Neural progenitor cell (in vitro differentiated cells): ENCODE measurements around the gene CAMK1G. TPM values are rescaled to one million over a fixed set of nuclear protein-coding genes. Genes with fewer than 3 reads are reported as not detected.

Experiments used
- DNase-seq: peaks from one replicate; pipeline ENCODE4 v3.0.0-alpha.2; 2016; ENCODE audit warnings: low spot score
- H2AFZ ChIP-seq: fragments of 200-600 bp; sonication (generic); replicated peaks from 2 replicates; pipeline ENCODE4 v1.6.1; 2016; ENCODE audit warnings: antibody characterized with exemption
- H3F3A ChIP-seq: fragments of 200-600 bp; sonication (generic); 2 replicates; pipeline ENCODE4 v1.6.1; 2016; ENCODE audit warnings: antibody characterized with exemption, low read depth
- H3K27ac ChIP-seq: fragments of 200-600 bp; sonication (generic); 2 replicates; pipeline ENCODE4 v1.5.1; 2016; ENCODE audit warnings: mild to moderate bottlenecking
- H3K27me3 ChIP-seq: fragments of 200-600 bp; sonication (generic); 2 replicates; pipeline ENCODE4 v1.6.1; 2016; ENCODE audit warnings: mild to moderate bottlenecking, moderate library complexity
- H3K36me3 ChIP-seq: fragments of 200-600 bp; sonication (generic); 2 replicates; pipeline ENCODE4 v1.5.1; 2016
- H3K4me1 ChIP-seq: fragments of 200-600 bp; sonication (generic); 2 replicates; pipeline ENCODE4 v1.6.1; 2016; ENCODE audit warnings: mixed run types
- H3K4me2 ChIP-seq: fragments of 200-600 bp; sonication (generic); 2 replicates; pipeline ENCODE4 v1.6.1; 2016
- H3K4me3 ChIP-seq: fragments of 200-600 bp; sonication (generic); 2 replicates; pipeline ENCODE4 v1.5.1; 2016
- H3K79me2 ChIP-seq: fragments of 200-600 bp; sonication (generic); 2 replicates; pipeline ENCODE4 v1.6.1; 2016; ENCODE audit warnings: low read depth
- H3K9ac ChIP-seq: fragments of 200-600 bp; sonication (generic); 2 replicates; pipeline ENCODE4 v1.6.1; 2016
- H3K9me3 ChIP-seq: fragments of 200-600 bp; sonication (generic); 2 replicates; pipeline ENCODE4 v1.5.1; 2016; ENCODE audit warnings: low read depth
- H4K20me1 ChIP-seq: fragments of 200-600 bp; sonication (generic); 2 replicates; pipeline ENCODE4 v1.6.1; 2016; ENCODE audit warnings: low read depth
- H3K27ac Mint-ChIP-seq: 3 replicates; pipeline ENCODE4 v1.8.0; 2021; ENCODE audit warnings: mixed read lengths
- H3K27me3 Mint-ChIP-seq: 2 replicates; pipeline ENCODE4 v1.8.0; 2022; ENCODE audit warnings: low read depth, mild to moderate bottlenecking, inconsistent platforms, moderate library complexity, mixed read lengths; ENCODE audit not compliant: insufficient read depth
- H3K36me3 Mint-ChIP-seq: 3 replicates; pipeline ENCODE4 v1.8.0; 2021; ENCODE audit warnings: mixed read lengths
- H3K4me1 Mint-ChIP-seq: 3 replicates; pipeline ENCODE4 v1.8.0; 2021; ENCODE audit warnings: mixed read lengths
- H3K4me3 Mint-ChIP-seq: 3 replicates; pipeline ENCODE4 v1.8.0; 2021; ENCODE audit warnings: mild to moderate bottlenecking, moderate library complexity, mixed read lengths
- H3K9me3 Mint-ChIP-seq: 3 replicates; pipeline ENCODE4 v1.8.0; 2020; ENCODE audit warnings: mixed read lengths
- CTCF ChIP-seq: fragments of 200-600 bp; sonication (generic); IDR thresholded peaks from 2 replicates; pipeline ENCODE4 v1.5.1; 2017; ENCODE audit warnings: antibody characterized with exemption, mild to moderate bottlenecking
- EZH2 ChIP-seq: fragments of 200-600 bp; sonication (generic); IDR thresholded peaks from 2 replicates; pipeline ENCODE4 v1.6.1; 2017; ENCODE audit warnings: antibody characterized with exemption, mild to moderate bottlenecking, moderate library complexity
- EZH2phosphoT487 ChIP-seq: fragments of 200-600 bp; sonication (generic); IDR thresholded peaks from 2 replicates; pipeline ENCODE4 v1.6.1; 2017; ENCODE audit warnings: antibody characterized with exemption
- total RNA-seq: library from RNA; depleted of rRNA; stranded (reverse); fragments of >200 nt; gene quantifications from 2 replicates; pipeline ENCODE4 v1.2.3, GENCODE V29; 2015; ENCODE audit warnings: low replicate concordance

Gene CAMK1G
- total RNA-seq, 1 donor from 2014 or later: 3.6 TPM

- H4K20me1 ChIP-seq: no peaks in the 10 kb centered on the region
- no peak overlapping the region for H3K9ac ChIP-seq
- H3K27ac Mint-ChIP-seq: peak overlapping the region; percentile 35
- H3K36me3 Mint-ChIP-seq: no peaks in the 10 kb centered on the region
- peaks cover 3% of the 10 kb centered on the region for H3F3A ChIP-seq
- H3K4me2 ChIP-seq: no peak overlapping the region
- no peaks in the 10 kb centered on the region for H3K9me3 Mint-ChIP-seq
- H3K4me3 ChIP-seq: no peak overlapping the region
- H3K36me3 ChIP-seq: no peaks in the 10 kb centered on the region
- H3K27ac ChIP-seq: no peak overlapping the region
- H3K9me3 ChIP-seq: no peaks in the 10 kb centered on the region
- no peaks in the 10 kb centered on the region for H3K27me3 ChIP-seq
- peaks cover 38% of the 10 kb centered on the region for H3K4me1 Mint-ChIP-seq
- H3K4me3 Mint-ChIP-seq: no peak overlapping the region
- no peaks in the 10 kb centered on the region for H3K79me2 ChIP-seq
- no peak overlapping the region for H2AFZ ChIP-seq
- DNase-seq: no peak
- peaks cover 4% of the 10 kb centered on the region for H3K27me3 Mint-ChIP-seq
- no peak for TF ChIP-seq EZH2phosphoT487
- TF ChIP-seq CTCF: no peak
- TF ChIP-seq EZH2: no peak
- H3K4me1 ChIP-seq: peaks cover 16% of the 10 kb centered on the region
These were observed 73.8 kb downstream of the CAMK1G start for GRCh38 chr1:209657140-209657879.

- Mint-ChIP-seq H3K9me3 (no peaks in the 10 kb centered on the region), H3K4me3 (no peak overlapping the region), H3K4me1 (peaks cover 34% of the 10 kb centered on the region), H3K27me3 (peaks cover 4% of the 10 kb centered on the region), H3K36me3 (no peaks in the 10 kb centered on the region), H3K27ac (no peak overlapping the region)
- H3K4me3 ChIP-seq: no peak overlapping the region
- no peaks in the 10 kb centered on the region for H3K79me2 ChIP-seq
- H3K9ac ChIP-seq: no peak overlapping the region
- H3K27me3 ChIP-seq: no peaks in the 10 kb centered on the region
- H2AFZ ChIP-seq: no peak overlapping the region
- no peaks in the 10 kb centered on the region for H4K20me1 ChIP-seq
- H3K36me3 ChIP-seq: no peaks in the 10 kb centered on the region
- H3K4me1 ChIP-seq: peaks cover 16% of the 10 kb centered on the region
- H3K9me3 ChIP-seq: no peaks in the 10 kb centered on the region
- TF ChIP-seq EZH2: no peak
- TF ChIP-seq EZH2phosphoT487: no peak
- no peak for TF ChIP-seq CTCF
- no peak overlapping the region for H3K4me2 ChIP-seq
- DNase-seq: no peak
- H3F3A ChIP-seq: peaks cover 3% of the 10 kb centered on the region
- H3K27ac ChIP-seq: no peak overlapping the region
These were observed 74.4 kb downstream of the CAMK1G start for GRCh38 chr1:209657918-209658317.

GRCh38 chr1:209659909-209660308 is 76.4 kb downstream of the CAMK1G start:
- Histone ChIP-seq H4K20me1 (no peaks in the 10 kb centered on the region), H3F3A (peaks cover 3% of the 10 kb centered on the region), H3K9ac (no peak overlapping the region), H3K4me2 (no peak overlapping the region), H3K4me1 (peaks cover 12% of the 10 kb centered on the region), H2AFZ (no peak overlapping the region), H3K27ac (no peak overlapping the region), H3K27me3 (no peaks in the 10 kb centered on the region), H3K79me2 (no peaks in the 10 kb centered on the region), H3K9me3 (no peaks in the 10 kb centered on the region), H3K36me3 (no peaks in the 10 kb centered on the region), H3K4me3 (no peak overlapping the region)
- Mint-ChIP-seq H3K36me3 (no peaks in the 10 kb centered on the region), H3K4me1 (peaks cover 25% of the 10 kb centered on the region), H3K9me3 (no peaks in the 10 kb centered on the region), H3K4me3 (no peak overlapping the region), H3K27me3 (no peaks in the 10 kb centered on the region), H3K27ac (no peak overlapping the region)
- TF ChIP-seq EZH2 (no peak), CTCF (no peak), EZH2phosphoT487 (no peak)
- DNase-seq: peak; percentile 27
